Mesenchymal stem cell (in vitro differentiated cells and primary cell): ENCODE measurements around the gene FAM180B.
"Not testable (repeated sequence)": the region's sequence is repeated elsewhere in the genome, so short reads cannot be mapped to it uniquely, and the experiment has no call there.

ENCODE experiments used
- DNase-seq: peaks from one replicate; pipeline ENCODE4 v3.0.0-alpha.2; 2013
- H2AFZ ChIP-seq: one replicate; pipeline ENCODE4 v1.6.1; 2013; ENCODE audit warnings: low read depth, mild to moderate bottlenecking, control low read depth, inconsistent platforms, low read length, moderate library complexity
- H2AK5ac ChIP-seq: 2 replicates; pipeline ENCODE4 v1.6.1; 2013; ENCODE audit warnings: low read length, moderate library complexity, mild to moderate bottlenecking, inconsistent platforms; ENCODE audit not compliant: severe bottlenecking
- H2BK120ac ChIP-seq: one replicate; pipeline ENCODE4 v1.6.1; 2013; ENCODE audit warnings: low read depth, mild to moderate bottlenecking, inconsistent platforms, low read length, moderate library complexity
- H2BK12ac ChIP-seq, 2 experiments: one replicate each; pipeline ENCODE4 v1.6.1; 2013; ENCODE audit warnings: inconsistent platforms in 2 of 2, low read length in 2 of 2, mild to moderate bottlenecking in 2 of 2, moderate library complexity in 2 of 2, control low read depth in 1 of 2
- H2BK15ac ChIP-seq: one replicate; pipeline ENCODE4 v1.6.1; 2013; ENCODE audit warnings: mild to moderate bottlenecking, low read depth, inconsistent platforms; ENCODE audit not compliant: poor library complexity, severe bottlenecking
- H2BK5ac ChIP-seq: 2 replicates; pipeline ENCODE4 v1.6.1; 2013; ENCODE audit warnings: low read depth, mild to moderate bottlenecking, low read length, control low read depth, inconsistent platforms; ENCODE audit not compliant: poor library complexity, severe bottlenecking
- H3K14ac ChIP-seq, 2 experiments: one replicate each; pipeline ENCODE4 v1.6.1; 2013; ENCODE audit warnings: inconsistent platforms in 2 of 2, low read length in 2 of 2, control low read depth in 1 of 2, mild to moderate bottlenecking in 1 of 2, moderate library complexity in 1 of 2
- H3K18ac ChIP-seq, 2 experiments: one replicate each; pipeline ENCODE4 v1.6.1; 2013; ENCODE audit warnings: inconsistent platforms in 2 of 2, low read length in 2 of 2, control low read depth in 1 of 2, low read depth in 1 of 2, mild to moderate bottlenecking in 1 of 2
- H3K23ac ChIP-seq, 2 experiments: one replicate each; pipeline ENCODE4 v1.6.1; 2013; ENCODE audit warnings: inconsistent platforms in 2 of 2, low read length in 2 of 2, mild to moderate bottlenecking in 2 of 2, moderate library complexity in 2 of 2, control low read depth in 1 of 2
- H3K27ac ChIP-seq: 2 replicates; pipeline ENCODE4 v1.5.1; 2013; ENCODE audit warnings: mild to moderate bottlenecking, moderate library complexity, low read length, control low read depth, inconsistent platforms; ENCODE audit not compliant: poor library complexity, severe bottlenecking
- H3K27me3 ChIP-seq, 2 experiments: 2 replicates each; pipeline versions ENCODE4 v1.6.1 to v1.7.0; 2013; ENCODE audit warnings: low read length in 2 of 2, mild to moderate bottlenecking in 2 of 2, moderate library complexity in 2 of 2, control low read depth in 1 of 2, inconsistent platforms in 1 of 2; ENCODE audit not compliant: control insufficient read depth in 1 of 2, insufficient read depth in 1 of 2
- H3K36me3 ChIP-seq, 2 experiments: 2 replicates each; pipeline versions ENCODE4 v1.6.1 to v1.7.0; 2013; ENCODE audit warnings: low read length in 2 of 2, control low read depth in 1 of 2, inconsistent platforms in 1 of 2, low read depth in 1 of 2, mild to moderate bottlenecking in 1 of 2; ENCODE audit not compliant: insufficient read depth in 2 of 2, control insufficient read depth in 1 of 2
- H3K4ac ChIP-seq, 2 experiments: one replicate each; pipeline ENCODE4 v1.6.1; 2013; ENCODE audit warnings: inconsistent platforms in 2 of 2, low read length in 2 of 2, mild to moderate bottlenecking in 2 of 2, moderate library complexity in 2 of 2, control low read depth in 1 of 2, low read depth in 1 of 2
- H3K4me1 ChIP-seq: 2 replicates; pipeline ENCODE4 v1.6.1; 2013; ENCODE audit warnings: low read depth, low read length, control low read depth; ENCODE audit not compliant: control insufficient read depth, insufficient read depth
- H3K4me2 ChIP-seq: 2 replicates; pipeline ENCODE4 v1.6.1; 2013; ENCODE audit warnings: low read length, mild to moderate bottlenecking, inconsistent platforms; ENCODE audit not compliant: poor library complexity, severe bottlenecking
- H3K4me3 ChIP-seq, 2 experiments: 2 replicates each; pipeline versions ENCODE4 v1.5.1 to v1.7.0; 2013; ENCODE audit warnings: low read length in 2 of 2, mild to moderate bottlenecking in 2 of 2, control low read depth in 1 of 2, low read depth in 1 of 2; ENCODE audit not compliant: insufficient read depth in 1 of 2
- H3K79me1 ChIP-seq: replicated peaks from 2 replicates; pipeline ENCODE4 v1.6.1; 2013; ENCODE audit warnings: mild to moderate bottlenecking, control low read depth, low read length, inconsistent platforms; ENCODE audit not compliant: poor library complexity, severe bottlenecking
- H3K9ac ChIP-seq: 2 replicates; pipeline ENCODE4 v1.7.0; 2013; ENCODE audit warnings: mild to moderate bottlenecking, low read length, moderate library complexity
- H3K9me3 ChIP-seq: 2 replicates; pipeline ENCODE4 v1.7.0; 2013; ENCODE audit warnings: mild to moderate bottlenecking, low read length; ENCODE audit not compliant: control insufficient read depth
- H4K8ac ChIP-seq: one replicate; pipeline ENCODE4 v1.6.1; 2013; ENCODE audit warnings: inconsistent platforms, mild to moderate bottlenecking, low read length, moderate library complexity
- H4K91ac ChIP-seq: one replicate; pipeline ENCODE4 v1.6.1; 2013; ENCODE audit warnings: mild to moderate bottlenecking, low read length, inconsistent platforms
- WGBS: methylation state at CpG from one replicate; pipeline ENCODE4 v1.1.7; 2013; ENCODE audit warnings: mixed read lengths; 5-methylcytosine and 5-hydroxymethylcytosine counted together

Gene FAM180B

GRCh38 chr11:47564366-47564765 is 22.1 kb upstream of the FAM180B start:
- H3K27me3 ChIP-seq, H3K14ac ChIP-seq, H4K8ac ChIP-seq, H2BK5ac ChIP-seq, H3K9me3 ChIP-seq, H2BK12ac ChIP-seq, H3K36me3 ChIP-seq, H2AFZ ChIP-seq, H3K4me1 ChIP-seq, H3K4me2 ChIP-seq, H4K91ac ChIP-seq, H2BK15ac ChIP-seq, H3K27ac ChIP-seq, H3K23ac ChIP-seq, H3K9ac ChIP-seq, DNase-seq, H2BK120ac ChIP-seq, H2AK5ac ChIP-seq, H3K18ac ChIP-seq, H3K4ac ChIP-seq: not testable (repeated sequence)
- Histone ChIP-seq H3K4me3 (peak overlapping the region in 1 of 2 experiments; percentile 95), H3K79me1 (peaks cover 18% of the 10 kb centered on the region)
- WGBS, result over 99% methylated on average over 9 of the region's 10 CpGs

- Histone ChIP-seq H3K27me3 (no peaks in the 10 kb centered on the region), H3K4me1 (peaks cover 8% of the 10 kb centered on the region), H2AK5ac (no peak overlapping the region), H3K27ac (no peak overlapping the region), H3K36me3 (peaks cover 7 to 11% of the 10 kb centered on the region in 2 experiments), H2BK12ac (peak overlapping the region in 1 of 2 experiments; percentile 45), H3K79me1 (peaks cover 19% of the 10 kb centered on the region), H2AFZ (peak overlapping the region; percentile 66), H4K91ac (peak overlapping the region; percentile 22), H3K18ac (peak overlapping the region; percentile 81 to 84), H4K8ac (peak overlapping the region; percentile 97), H3K14ac (peak overlapping the region in 1 of 2 experiments; percentile 97), H2BK5ac (no peak overlapping the region), H3K9ac (peak overlapping the region; percentile 93), H3K4ac (peak overlapping the region; percentile 54 to 83), H2BK120ac (no peak overlapping the region), H2BK15ac (no peak overlapping the region), H3K23ac (peak overlapping the region in 1 of 2 experiments; percentile 73), H3K4me3 (peak overlapping the region; percentile 78 to 95), H3K4me2 (peak overlapping the region; percentile 90), H3K9me3 (no peaks in the 10 kb centered on the region)
- 13% methylated on average over 10 of the region's 11 CpGs for WGBS
- DNase-seq, result no peak
Measured at GRCh38 chr11:47564933-47565339, 21.5 kb upstream of the FAM180B start.

DNA sequence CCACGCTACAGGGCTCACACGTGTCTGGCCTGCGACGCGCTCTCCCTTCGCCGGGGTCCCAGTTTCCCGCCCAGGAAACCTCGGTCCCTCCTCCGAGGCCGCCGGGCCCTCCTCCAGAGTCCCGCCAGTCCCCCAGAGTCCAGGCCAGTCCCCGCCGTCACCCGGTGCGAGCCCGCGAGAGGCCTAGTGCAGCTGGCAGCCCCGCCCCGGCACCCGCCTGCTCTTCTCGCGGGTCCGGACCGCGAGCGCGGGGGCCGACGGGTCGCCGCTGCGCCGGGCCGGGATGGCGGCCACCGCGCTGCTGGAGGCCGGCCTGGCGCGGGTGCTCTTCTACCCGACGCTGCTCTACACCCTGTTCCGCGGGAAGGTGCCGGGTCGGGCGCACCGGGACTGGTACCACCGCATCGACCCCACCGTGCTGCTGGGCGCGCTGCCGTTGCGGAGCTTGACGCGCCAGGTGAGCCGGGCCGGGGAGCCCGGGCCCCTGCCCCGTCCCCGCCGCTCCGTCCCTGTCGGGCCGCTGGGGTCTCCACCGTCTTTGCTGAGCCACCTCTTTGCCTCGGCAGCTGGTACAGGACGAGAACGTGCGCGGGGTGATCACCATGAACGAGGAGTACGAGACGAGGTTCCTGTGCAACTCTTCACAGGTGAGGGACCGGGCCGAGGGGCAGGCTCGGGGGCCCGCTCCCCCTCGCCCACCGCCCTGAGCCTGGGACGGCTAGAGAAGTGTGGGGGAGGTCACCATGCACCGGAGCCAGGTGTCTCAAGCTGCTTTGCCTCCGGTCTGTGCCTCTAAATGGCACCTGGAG is 20.9 kb upstream of the FAM180B start, which contains the start of gene PTPMT1:
PTPMT1 (plus strand) TSS at position 260 of the 809 bp plus-strand sequence; CDS start at position 284, 24 bp downstream.
- Histone ChIP-seq H3K4me2 (peak within 1 kb of the TSS; percentile 90), H3K27ac (no peak within 1 kb of the TSS), H3K9me3 (no peaks in the 10 kb centered on the region), H4K91ac (peak within 1 kb of the TSS; percentile 95), H2BK120ac (peak within 1 kb of the TSS; percentile 35), H3K9ac (peak within 1 kb of the TSS; percentile 93), H4K8ac (peak within 1 kb of the TSS; percentile 97), H2BK12ac (peak within 1 kb of the TSS in 1 of 2 experiments; percentile 83), H3K23ac (peak within 1 kb of the TSS in 1 of 2 experiments; percentile 94), H2AK5ac (no peak within 1 kb of the TSS), H3K36me3 (peaks cover 13% of the 10 kb centered on the region in 2 experiments), H3K79me1 (peaks cover 19% of the 10 kb centered on the region), H3K4me1 (peaks cover 8% of the 10 kb centered on the region), H3K4me3 (peak within 1 kb of the TSS; percentile 78 to 95), H2BK5ac (no peak within 1 kb of the TSS), H2BK15ac (peak within 1 kb of the TSS; percentile 94), H3K18ac (peak within 1 kb of the TSS; percentile 84 to 99), H3K4ac (peak within 1 kb of the TSS; percentile 54 to 83), H2AFZ (peak within 1 kb of the TSS; percentile 99), H3K27me3 (no peaks in the 10 kb centered on the region), H3K14ac (peak within 1 kb of the TSS in 1 of 2 experiments; percentile 100)
- WGBS, result 1% methylated on average over 69 of the region's 86 CpGs
- peak; percentile 74 for DNase-seq

GRCh38 chr11:47566149-47566698 is 20.3 kb upstream of the FAM180B start:
- peak overlapping the region in 1 of 2 experiments; percentile 83 for H3K4ac ChIP-seq
- H2BK15ac ChIP-seq, result no peak overlapping the region
- H3K4me3 ChIP-seq, result peak overlapping the region; percentile 78 to 95
- no peak overlapping the region for H2BK5ac ChIP-seq
- H3K18ac ChIP-seq, result peak overlapping the region in 1 of 2 experiments; percentile 99
- no peak overlapping the region for H2BK12ac ChIP-seq
- peak overlapping the region; percentile 90 for H3K4me2 ChIP-seq
- no peak overlapping the region for H3K27ac ChIP-seq
- H2AK5ac ChIP-seq, result no peak overlapping the region
- H3K27me3 ChIP-seq, result no peaks in the 10 kb centered on the region
- peaks cover 13 to 17% of the 10 kb centered on the region in 2 experiments for H3K36me3 ChIP-seq
- H3K4me1 ChIP-seq, result peaks cover 8% of the 10 kb centered on the region
- H4K8ac ChIP-seq, result peak overlapping the region; percentile 91
- H3K9ac ChIP-seq, result peak overlapping the region; percentile 93
- peak; percentile 25 for DNase-seq
- H2BK120ac ChIP-seq, result no peak overlapping the region
- peak overlapping the region in 1 of 2 experiments; percentile 94 for H3K23ac ChIP-seq
- H4K91ac ChIP-seq, result no peak overlapping the region
- peak overlapping the region; percentile 99 for H2AFZ ChIP-seq
- H3K79me1 ChIP-seq, result peaks cover 22% of the 10 kb centered on the region
- no peaks in the 10 kb centered on the region for H3K9me3 ChIP-seq
- H3K14ac ChIP-seq, result peak overlapping the region in 1 of 2 experiments; percentile 100
- 43% methylated on average over 17 of the region's 17 CpGs for WGBS
